ENCODE results near the gene FMN2.

FMN2 gene

DNA sequence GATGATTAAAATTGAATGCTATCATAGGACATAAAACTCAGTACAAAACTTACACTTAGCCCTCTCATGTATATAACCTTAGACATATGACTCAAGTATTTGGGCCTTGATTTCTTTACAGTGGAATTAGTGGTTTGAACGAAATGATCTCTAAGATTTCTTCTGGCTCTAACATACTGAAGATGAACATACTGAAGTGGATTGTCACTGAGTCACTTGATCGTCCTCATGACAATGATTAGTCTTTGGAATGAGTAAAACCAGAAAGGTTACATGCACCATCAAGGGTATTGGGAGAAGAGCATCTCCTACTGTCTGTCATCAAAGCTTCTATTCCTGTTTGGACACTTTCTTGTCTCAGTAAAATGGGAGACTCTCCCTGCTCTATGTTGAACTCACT is 17.4 kb downstream of the FMN2 start:
- no peak overlapping the region for H3K4me3 ChIP-seq (ENCODE audit: low read depth in 1 of 2, low read length in 2 of 2)
- H3K4me1 ChIP-seq (ENCODE audit: control insufficient read depth in 1 of 2, insufficient read depth in 2 of 2, low read length in 2 of 2), result no peaks in the 10 kb centered on the region
- H3K27ac ChIP-seq (ENCODE audit: low read depth, low read length), result no peak overlapping the region
- H3K36me3 ChIP-seq (ENCODE audit: control insufficient read depth in 1 of 2, insufficient read depth in 2 of 2, low read length in 2 of 2), result no peaks in the 10 kb centered on the region
- H3K27me3 ChIP-seq (ENCODE audit: control insufficient read depth in 1 of 2, insufficient read depth in 2 of 2, low read length in 2 of 2), result no peaks in the 10 kb centered on the region
- no peaks in the 10 kb centered on the region for H3K9me3 ChIP-seq (ENCODE audit: control insufficient read depth in 1 of 2, low read length in 2 of 2)
- H3K9ac ChIP-seq (ENCODE audit: low read depth in 1 of 2, low read length in 2 of 2), result no peak overlapping the region

GRCh38 chr1:240109920-240110636 is 18.4 kb downstream of the FMN2 start:
- Histone ChIP-seq H3K4me1 (ENCODE audit: control insufficient read depth in 1 of 2, insufficient read depth in 2 of 2, low read length in 2 of 2) (no peaks in the 10 kb centered on the region), H3K27ac (ENCODE audit: low read depth, low read length) (no peak overlapping the region), H3K36me3 (ENCODE audit: control insufficient read depth in 1 of 2, insufficient read depth in 2 of 2, low read length in 2 of 2) (no peaks in the 10 kb centered on the region), H3K9ac (ENCODE audit: low read depth in 1 of 2, low read length in 2 of 2) (no peak overlapping the region), H3K27me3 (ENCODE audit: control insufficient read depth in 1 of 2, insufficient read depth in 2 of 2, low read length in 2 of 2) (no peaks in the 10 kb centered on the region), H3K9me3 (ENCODE audit: control insufficient read depth in 1 of 2, low read length in 2 of 2) (no peaks in the 10 kb centered on the region), H3K4me3 (ENCODE audit: low read depth in 1 of 2, low read length in 2 of 2) (no peak overlapping the region)

- no peak overlapping the region for H3K27ac ChIP-seq (ENCODE audit: low read depth, low read length)
- H3K36me3 ChIP-seq (ENCODE audit: control insufficient read depth in 1 of 2, insufficient read depth in 2 of 2, low read length in 2 of 2), result no peaks in the 10 kb centered on the region
- no peaks in the 10 kb centered on the region for H3K27me3 ChIP-seq (ENCODE audit: control insufficient read depth in 1 of 2, insufficient read depth in 2 of 2, low read length in 2 of 2)
- no peaks in the 10 kb centered on the region for H3K9me3 ChIP-seq (ENCODE audit: control insufficient read depth in 1 of 2, low read length in 2 of 2)
- no peaks in the 10 kb centered on the region for H3K4me1 ChIP-seq (ENCODE audit: control insufficient read depth in 1 of 2, insufficient read depth in 2 of 2, low read length in 2 of 2)
- H3K9ac ChIP-seq (ENCODE audit: low read depth in 1 of 2, low read length in 2 of 2), result no peak overlapping the region
- no peak overlapping the region for H3K4me3 ChIP-seq (ENCODE audit: low read depth in 1 of 2, low read length in 2 of 2)
These were observed 19.9 kb downstream of the FMN2 start for GRCh38 chr1:240111558-240111957.

DNA sequence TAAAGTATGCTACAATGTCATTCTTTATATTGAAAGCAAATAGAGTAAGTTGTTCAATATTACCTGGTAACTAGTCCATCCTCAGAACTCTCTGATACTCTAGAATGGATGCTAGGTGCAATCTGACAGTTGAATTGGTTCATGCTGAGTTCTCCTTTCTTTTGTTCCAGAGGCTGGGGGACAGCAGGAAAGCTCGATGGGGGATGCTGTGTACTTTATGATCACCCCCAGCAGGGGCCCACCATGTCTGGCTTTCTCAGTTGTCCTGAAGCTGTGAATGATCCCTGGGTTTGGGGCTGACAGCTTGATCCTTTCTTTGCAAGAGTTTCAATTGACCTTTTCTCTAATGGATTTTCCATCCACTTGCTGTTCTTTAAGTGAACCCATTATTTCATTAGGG is 22.5 kb downstream of the FMN2 start:
- no peak overlapping the region for H3K4me3 ChIP-seq (ENCODE audit: low read depth in 1 of 2, low read length in 2 of 2)
- no peaks in the 10 kb centered on the region for H3K9me3 ChIP-seq (ENCODE audit: control insufficient read depth in 1 of 2, low read length in 2 of 2)
- no peaks in the 10 kb centered on the region for H3K4me1 ChIP-seq (ENCODE audit: control insufficient read depth in 1 of 2, insufficient read depth in 2 of 2, low read length in 2 of 2)
- no peak overlapping the region for H3K9ac ChIP-seq (ENCODE audit: low read depth in 1 of 2, low read length in 2 of 2)
- no peaks in the 10 kb centered on the region for H3K36me3 ChIP-seq (ENCODE audit: control insufficient read depth in 1 of 2, insufficient read depth in 2 of 2, low read length in 2 of 2)
- no peak overlapping the region for H3K27ac ChIP-seq (ENCODE audit: low read depth, low read length)
- no peaks in the 10 kb centered on the region for H3K27me3 ChIP-seq (ENCODE audit: control insufficient read depth in 1 of 2, insufficient read depth in 2 of 2, low read length in 2 of 2)

DNA sequence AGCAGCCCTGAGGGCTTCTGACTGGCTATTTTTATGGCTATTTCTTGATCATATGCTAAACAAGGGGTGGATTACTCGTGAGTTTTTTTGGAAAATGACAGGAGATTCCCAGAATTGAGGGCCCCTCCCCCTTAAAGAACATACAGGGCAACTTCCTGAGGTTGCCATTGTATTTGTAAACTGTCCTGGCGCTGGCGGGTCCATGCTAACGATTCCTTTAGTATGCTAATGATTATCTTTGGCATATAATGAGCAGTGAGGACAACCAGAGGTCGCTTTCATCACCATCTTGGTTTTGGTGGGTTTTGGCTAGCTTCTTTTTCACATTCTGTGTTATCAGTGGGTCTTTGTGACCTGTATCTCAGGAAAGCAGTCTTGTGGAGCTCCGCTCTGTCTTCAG is 24.1 kb downstream of the FMN2 start:
- no peaks in the 10 kb centered on the region for H3K9me3 ChIP-seq (ENCODE audit: control insufficient read depth in 1 of 2, low read length in 2 of 2)
- H3K9ac ChIP-seq (ENCODE audit: low read depth in 1 of 2, low read length in 2 of 2), result no peak overlapping the region
- H3K36me3 ChIP-seq (ENCODE audit: control insufficient read depth in 1 of 2, insufficient read depth in 2 of 2, low read length in 2 of 2), result no peaks in the 10 kb centered on the region
- no peak overlapping the region for H3K27ac ChIP-seq (ENCODE audit: low read depth, low read length)
- H3K27me3 ChIP-seq (ENCODE audit: control insufficient read depth in 1 of 2, insufficient read depth in 2 of 2, low read length in 2 of 2), result no peaks in the 10 kb centered on the region
- no peaks in the 10 kb centered on the region for H3K4me1 ChIP-seq (ENCODE audit: control insufficient read depth in 1 of 2, insufficient read depth in 2 of 2, low read length in 2 of 2)
- H3K4me3 ChIP-seq (ENCODE audit: low read depth in 1 of 2, low read length in 2 of 2), result no peak overlapping the region

- no peaks in the 10 kb centered on the region for H3K27me3 ChIP-seq (ENCODE audit: control insufficient read depth in 1 of 2, insufficient read depth in 2 of 2, low read length in 2 of 2)
- no peak overlapping the region for H3K9ac ChIP-seq (ENCODE audit: low read depth in 1 of 2, low read length in 2 of 2)
- no peaks in the 10 kb centered on the region for H3K4me1 ChIP-seq (ENCODE audit: control insufficient read depth in 1 of 2, insufficient read depth in 2 of 2, low read length in 2 of 2)
- H3K9me3 ChIP-seq (ENCODE audit: control insufficient read depth in 1 of 2, low read length in 2 of 2), result no peaks in the 10 kb centered on the region
- no peak overlapping the region for H3K27ac ChIP-seq (ENCODE audit: low read depth, low read length)
- no peaks in the 10 kb centered on the region for H3K36me3 ChIP-seq (ENCODE audit: control insufficient read depth in 1 of 2, insufficient read depth in 2 of 2, low read length in 2 of 2)
- H3K4me3 ChIP-seq (ENCODE audit: low read depth in 1 of 2, low read length in 2 of 2), result no peak overlapping the region
These were observed 25.4 kb downstream of the FMN2 start for GRCh38 chr1:240116831-240117769.

DNA sequence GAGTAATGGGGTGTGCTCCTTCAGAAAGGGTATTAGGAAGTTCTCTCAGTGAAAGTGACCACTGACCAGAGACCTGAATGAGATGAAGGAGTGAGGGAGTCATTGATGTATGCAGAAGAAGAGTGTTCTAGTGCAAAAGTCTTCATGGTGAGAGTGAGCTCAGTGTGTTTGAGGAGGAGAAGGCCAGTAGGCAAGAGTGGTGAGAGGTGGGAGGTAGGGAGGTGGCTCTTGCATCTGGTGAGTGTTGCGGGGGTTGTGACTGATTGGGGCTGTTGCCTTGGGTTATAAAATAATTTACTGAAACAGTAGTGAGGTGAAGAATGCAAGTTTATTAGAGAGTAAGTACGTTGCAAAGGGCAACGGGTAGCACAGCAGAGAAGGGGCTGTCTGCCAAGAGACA is 26.2 kb downstream of the FMN2 start:
- H3K27me3 ChIP-seq (ENCODE audit: control insufficient read depth in 1 of 2, insufficient read depth in 2 of 2, low read length in 2 of 2), result no peaks in the 10 kb centered on the region
- no peak overlapping the region for H3K4me3 ChIP-seq (ENCODE audit: low read depth in 1 of 2, low read length in 2 of 2)
- no peak overlapping the region for H3K9ac ChIP-seq (ENCODE audit: low read depth in 1 of 2, low read length in 2 of 2)
- no peaks in the 10 kb centered on the region for H3K9me3 ChIP-seq (ENCODE audit: control insufficient read depth in 1 of 2, low read length in 2 of 2)
- no peak overlapping the region for H3K27ac ChIP-seq (ENCODE audit: low read depth, low read length)
- H3K36me3 ChIP-seq (ENCODE audit: control insufficient read depth in 1 of 2, insufficient read depth in 2 of 2, low read length in 2 of 2), result no peaks in the 10 kb centered on the region
- H3K4me1 ChIP-seq (ENCODE audit: control insufficient read depth in 1 of 2, insufficient read depth in 2 of 2, low read length in 2 of 2), result no peaks in the 10 kb centered on the region

GRCh38 chr1:240122639-240123613 is 31.2 kb downstream of the FMN2 start:
- H3K9me3 ChIP-seq (ENCODE audit: control insufficient read depth in 1 of 2, low read length in 2 of 2), result no peaks in the 10 kb centered on the region
- no peak overlapping the region for H3K9ac ChIP-seq (ENCODE audit: low read depth in 1 of 2, low read length in 2 of 2)
- no peaks in the 10 kb centered on the region for H3K27me3 ChIP-seq (ENCODE audit: control insufficient read depth in 1 of 2, insufficient read depth in 2 of 2, low read length in 2 of 2)
- H3K4me1 ChIP-seq (ENCODE audit: control insufficient read depth in 1 of 2, insufficient read depth in 2 of 2, low read length in 2 of 2), result no peaks in the 10 kb centered on the region
- no peaks in the 10 kb centered on the region for H3K36me3 ChIP-seq (ENCODE audit: control insufficient read depth in 1 of 2, insufficient read depth in 2 of 2, low read length in 2 of 2)
- no peak overlapping the region for H3K4me3 ChIP-seq (ENCODE audit: low read depth in 1 of 2, low read length in 2 of 2)
- no peak overlapping the region for H3K27ac ChIP-seq (ENCODE audit: low read depth, low read length)

- Histone ChIP-seq H3K9me3 (ENCODE audit: control insufficient read depth in 1 of 2, low read length in 2 of 2) (no peaks in the 10 kb centered on the region), H3K9ac (ENCODE audit: low read depth in 1 of 2, low read length in 2 of 2) (no peak overlapping the region), H3K27me3 (ENCODE audit: control insufficient read depth in 1 of 2, insufficient read depth in 2 of 2, low read length in 2 of 2) (no peaks in the 10 kb centered on the region), H3K27ac (ENCODE audit: low read depth, low read length) (no peak overlapping the region), H3K4me1 (ENCODE audit: control insufficient read depth in 1 of 2, insufficient read depth in 2 of 2, low read length in 2 of 2) (no peaks in the 10 kb centered on the region), H3K36me3 (ENCODE audit: control insufficient read depth in 1 of 2, insufficient read depth in 2 of 2, low read length in 2 of 2) (no peaks in the 10 kb centered on the region), H3K4me3 (ENCODE audit: low read depth in 1 of 2, low read length in 2 of 2) (no peak overlapping the region)
These were observed 35.1 kb downstream of the FMN2 start for GRCh38 chr1:240126821-240127220.
